GM23338 (cell line): ENCODE data around the gene PCDHGB3. TPM values are rescaled to one million over a fixed set of nuclear protein-coding genes. Genes with fewer than 3 reads are reported as not detected.

Experiments used
- ATAC-seq: fragments of 200-7000 bp; cut with Tn5 transposase; 3 replicates; pipeline ENCODE4 v1.9.1; 2020
- DNase-seq: peaks from one replicate; pipeline ENCODE4 v3.0.0-alpha.2; 2015; ENCODE audit warnings: low spot score
- H2AFZ ChIP-seq: fragments of 200-600 bp; sonication (generic); 2 replicates; pipeline ENCODE4 v1.8.0; 2016; ENCODE audit warnings: antibody characterized with exemption, mild to moderate bottlenecking, moderate library complexity
- H3F3A ChIP-seq: fragments of 200-600 bp; sonication (generic); replicated peaks from 2 replicates; pipeline ENCODE4 v1.8.0; 2017; ENCODE audit warnings: antibody characterized with exemption, mixed run types, low read depth
- H3K27ac ChIP-seq: fragments of 200-600 bp; sonication (generic); 2 replicates; pipeline ENCODE4 v1.6.1; 2016; ENCODE audit warnings: low read depth
- H3K27me3 ChIP-seq: fragments of 200-600 bp; sonication (generic); 2 replicates; pipeline ENCODE4 v1.8.0; 2016; ENCODE audit warnings: mild to moderate bottlenecking, mixed run types, moderate library complexity; ENCODE audit not compliant: insufficient read depth
- H3K36me3 ChIP-seq: fragments of 200-600 bp; sonication (generic); 2 replicates; pipeline ENCODE4 v1.8.0; 2016; ENCODE audit warnings: mild to moderate bottlenecking; ENCODE audit not compliant: insufficient read depth
- H3K4me1 ChIP-seq: fragments of 200-600 bp; sonication (generic); 2 replicates; pipeline ENCODE4 v1.8.0; 2016; ENCODE audit warnings: mild to moderate bottlenecking, moderate library complexity; ENCODE audit not compliant: insufficient read depth
- H3K4me2 ChIP-seq: fragments of 200-600 bp; sonication (generic); 2 replicates; pipeline ENCODE4 v1.7.1; 2017; ENCODE audit warnings: mixed run types
- H3K4me3 ChIP-seq: fragments of 200-600 bp; sonication (generic); 2 replicates; pipeline ENCODE4 v1.6.1; 2016; ENCODE audit warnings: mixed run types
- H3K79me2 ChIP-seq: fragments of 200-600 bp; sonication (generic); replicated peaks from 2 replicates; pipeline ENCODE4 v1.8.0; 2017; ENCODE audit warnings: mild to moderate bottlenecking; ENCODE audit not compliant: insufficient read depth
- H3K9me2 ChIP-seq: fragments of 200-600 bp; sonication (generic); 2 replicates; pipeline ENCODE4 v1.8.0; 2017; ENCODE audit not compliant: insufficient read depth
- H4K20me1 ChIP-seq: fragments of 200-600 bp; sonication (generic); replicated peaks from 2 replicates; pipeline ENCODE4 v1.8.0; 2017; ENCODE audit warnings: mild to moderate bottlenecking; ENCODE audit not compliant: insufficient read depth
- H3K27ac Mint-ChIP-seq: 2 replicates; pipeline ENCODE4 v1.8.0; 2020; ENCODE audit warnings: inconsistent platforms, mild to moderate bottlenecking, moderate library complexity, mixed read lengths
- H3K27me3 Mint-ChIP-seq: 3 replicates; pipeline ENCODE4 v1.8.0; 2022; ENCODE audit warnings: low read depth, mild to moderate bottlenecking, moderate library complexity, mixed read lengths, inconsistent platforms; ENCODE audit not compliant: insufficient read depth, poor library complexity
- H3K36me3 Mint-ChIP-seq: 3 replicates; pipeline ENCODE4 v1.8.0; 2021; ENCODE audit warnings: low read depth, mild to moderate bottlenecking, inconsistent platforms, moderate library complexity, mixed read lengths
- H3K4me1 Mint-ChIP-seq: 3 replicates; pipeline ENCODE4 v1.8.0; 2020; ENCODE audit warnings: mild to moderate bottlenecking, inconsistent platforms, mixed read lengths
- H3K4me3 Mint-ChIP-seq: 3 replicates; pipeline ENCODE4 v1.8.0; 2021; ENCODE audit warnings: moderate library complexity, mild to moderate bottlenecking, inconsistent platforms, mixed read lengths
- H3K9me3 Mint-ChIP-seq: 3 replicates; pipeline ENCODE4 v1.8.0; 2020; ENCODE audit warnings: moderate library complexity, mild to moderate bottlenecking, inconsistent platforms, mixed read lengths
- CREB1 ChIP-seq: fragments of 250-450 bp; sonication (Bioruptor Pico); IDR thresholded peaks from 2 replicates; pipeline ENCODE4 v1.5.0; 2020; ENCODE audit warnings: low read depth, mild to moderate bottlenecking, moderate library complexity
- JUNB ChIP-seq: IDR thresholded peaks from one replicate; pipeline ENCODE4 v1.6.1; 2016; ENCODE audit warnings: antibody characterized with exemption; ENCODE audit not compliant: unreplicated experiment
- POLR2AphosphoS5 ChIP-seq: IDR thresholded peaks from 2 replicates; pipeline ENCODE4 v1.6.1; 2016; ENCODE audit warnings: antibody characterized with exemption, low read depth
- ZNF331 ChIP-seq: fragments of 250-450 bp; sonication (Bioruptor Pico); IDR thresholded peaks from 2 replicates; pipeline ENCODE4 v1.5.0; 2020; ENCODE audit warnings: low read depth, mild to moderate bottlenecking, moderate library complexity
- polyA plus RNA-seq: library from polyadenylated mRNA; unstranded; fragments of >200 nt; fragmentation: Nextera tagmentation; extraction: Ambion mirVana; gene quantifications from 2 replicates; pipeline ENCODE4 v1.2.1, GENCODE V29; 2016
- total RNA-seq: library from RNA; depleted of rRNA; stranded (reverse); fragments of >200 nt; shearing (Covaris generic); gene quantifications from 2 replicates; pipeline ENCODE4 v1.2.3, GENCODE V29; 2014
- TF ChIP-seq, protein P1 (sequence below), 2 experiments: fragments of 200-600 bp in 1 of 2; sonication (generic) in 1 of 2; conservative IDR thresholded peaks; 2 replicates each; pipeline versions ENCODE4 v1.5.1 to v1.6.1; 2016 to 2017; ENCODE audit warnings: antibody characterized with exemption in 2 of 2, low read depth in 2 of 2, mild to moderate bottlenecking in 2 of 2, moderate library complexity in 1 of 2
- TF ChIP-seq, protein P2 (sequence below): fragments of 250-450 bp; sonication (Bioruptor Pico); IDR thresholded peaks from 2 replicates; pipeline ENCODE4 v1.5.0; 2020; ENCODE audit warnings: mild to moderate bottlenecking, moderate library complexity

The PCDHGB3 gene
- total and polyA plus RNA-seq, 2 experiments from 2014 or later, result 0.24 to 5.8 TPM

DNA sequence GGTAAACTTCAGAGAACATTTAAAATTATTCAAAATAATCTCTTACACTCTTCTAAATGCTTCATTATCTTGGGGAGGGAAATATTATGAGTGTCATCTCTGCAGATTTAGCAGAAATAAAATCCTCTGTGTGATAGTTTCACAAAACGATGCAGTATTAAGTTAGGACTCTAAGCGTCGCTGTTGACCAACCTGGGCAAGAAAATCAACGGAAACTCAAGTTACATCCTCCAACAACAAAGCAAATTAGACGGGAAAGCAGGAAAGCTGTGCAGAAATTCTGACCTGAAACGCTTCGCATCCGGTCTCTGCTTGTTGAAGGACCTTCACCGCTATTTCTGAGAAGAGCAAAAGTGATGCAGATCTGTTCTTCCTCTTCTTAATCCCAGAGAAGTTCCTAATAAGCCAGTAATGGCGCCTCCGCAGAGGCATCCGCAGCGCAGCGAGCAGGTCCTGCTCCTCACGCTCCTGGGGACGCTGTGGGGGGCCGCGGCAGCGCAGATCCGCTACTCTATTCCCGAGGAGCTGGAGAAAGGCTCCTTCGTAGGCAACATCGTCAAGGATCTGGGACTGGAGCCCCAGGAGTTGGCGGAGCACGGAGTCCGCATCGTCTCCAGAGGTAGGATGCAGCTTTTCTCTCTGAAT is 3.8 kb downstream of the PCDHGB3 start, which contains the start of gene PCDHGA6:
Gene PCDHGA6 (plus strand): TSS at position 219 of the 645 bp plus-strand sequence. CDS start 193 bp downstream, at position 412.
- DNase-seq (peak; percentile 44), ATAC-seq (no peak; the same call in 2 of the 3 replicates)
- H3K36me3 ChIP-seq, result no peaks in the 10 kb centered on the region
- Mint-ChIP-seq H3K27me3 (peaks cover 6% of the 10 kb centered on the region), H3K4me1 (peaks cover 2% of the 10 kb centered on the region; the same call in 1 of the 3 replicates), H3K36me3 (peaks cover 64% of the 10 kb centered on the region), H3K27ac (no peak within 1 kb of the TSS), H3K9me3 (peaks cover 71% of the 10 kb centered on the region), H3K4me3 (peak within 1 kb of the TSS; percentile 38; the same call in 2 of the 3 replicates)
- TF ChIP-seq, protein P1, sequence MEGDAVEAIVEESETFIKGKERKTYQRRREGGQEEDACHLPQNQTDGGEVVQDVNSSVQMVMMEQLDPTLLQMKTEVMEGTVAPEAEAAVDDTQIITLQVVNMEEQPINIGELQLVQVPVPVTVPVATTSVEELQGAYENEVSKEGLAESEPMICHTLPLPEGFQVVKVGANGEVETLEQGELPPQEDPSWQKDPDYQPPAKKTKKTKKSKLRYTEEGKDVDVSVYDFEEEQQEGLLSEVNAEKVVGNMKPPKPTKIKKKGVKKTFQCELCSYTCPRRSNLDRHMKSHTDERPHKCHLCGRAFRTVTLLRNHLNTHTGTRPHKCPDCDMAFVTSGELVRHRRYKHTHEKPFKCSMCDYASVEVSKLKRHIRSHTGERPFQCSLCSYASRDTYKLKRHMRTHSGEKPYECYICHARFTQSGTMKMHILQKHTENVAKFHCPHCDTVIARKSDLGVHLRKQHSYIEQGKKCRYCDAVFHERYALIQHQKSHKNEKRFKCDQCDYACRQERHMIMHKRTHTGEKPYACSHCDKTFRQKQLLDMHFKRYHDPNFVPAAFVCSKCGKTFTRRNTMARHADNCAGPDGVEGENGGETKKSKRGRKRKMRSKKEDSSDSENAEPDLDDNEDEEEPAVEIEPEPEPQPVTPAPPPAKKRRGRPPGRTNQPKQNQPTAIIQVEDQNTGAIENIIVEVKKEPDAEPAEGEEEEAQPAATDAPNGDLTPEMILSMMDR (conservative IDR thresholded peaks at IDR 0.05; ENCODE audit: low read depth in 2 of 2), result peak; percentile 43 to 47
- TF ChIP-seq POLR2AphosphoS5 (no peak), JUNB (no peak)
- no peaks in the 10 kb centered on the region for H3F3A ChIP-seq
- no peaks in the 10 kb centered on the region for H3K9me2 ChIP-seq
- H3K79me2 ChIP-seq, result no peaks in the 10 kb centered on the region
- no peak within 1 kb of the TSS for H2AFZ ChIP-seq
- no peaks in the 10 kb centered on the region for H4K20me1 ChIP-seq
- H3K4me2 ChIP-seq, result 0 out of 2 replicates have a peak within 1 kb of the TSS, but pooled peaks have one; percentile 8
- H3K27me3 ChIP-seq, result no peaks in the 10 kb centered on the region
- no peak within 1 kb of the TSS for H3K4me3 ChIP-seq
- H3K4me1 ChIP-seq, result no peaks in the 10 kb centered on the region
- no peak within 1 kb of the TSS for H3K27ac ChIP-seq

DNA sequence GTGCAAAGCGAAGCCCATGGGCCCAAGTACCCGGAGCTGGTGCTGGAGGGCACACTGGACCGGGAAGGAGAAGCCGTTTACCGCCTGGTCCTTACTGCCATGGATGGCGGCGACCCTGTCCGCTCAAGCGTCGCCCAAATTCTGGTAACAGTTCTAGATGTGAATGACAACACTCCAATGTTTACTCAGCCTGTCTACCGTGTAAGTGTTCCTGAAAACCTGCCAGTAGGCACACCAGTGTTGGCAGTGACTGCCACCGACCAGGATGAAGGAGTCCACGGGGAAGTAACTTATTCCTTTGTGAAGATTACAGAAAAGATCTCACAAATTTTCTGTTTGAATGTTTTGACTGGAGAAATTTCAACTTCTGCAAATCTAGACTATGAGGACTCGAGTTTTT is 4.6 kb downstream of the PCDHGB3 start:
- Mint-ChIP-seq H3K4me1 (peaks cover 2% of the 10 kb centered on the region; the same call in 1 of the 3 replicates), H3K36me3 (peaks cover 64% of the 10 kb centered on the region), H3K27ac (no peak overlapping the region), H3K27me3 (peaks cover 6% of the 10 kb centered on the region), H3K9me3 (peaks cover 71% of the 10 kb centered on the region), H3K4me3 (no peak overlapping the region)
- no peak overlapping the region for H3K27ac ChIP-seq
- H3K4me1 ChIP-seq, result no peaks in the 10 kb centered on the region
- no peaks in the 10 kb centered on the region for H4K20me1 ChIP-seq
- no peak for ATAC-seq
- no peaks in the 10 kb centered on the region for H3F3A ChIP-seq
- no peak overlapping the region for H2AFZ ChIP-seq
- H3K4me2 ChIP-seq, result no peak overlapping the region
- TF ChIP-seq CREB1 (CRISPR knock-in tag), result no peak
- TF ChIP-seq, protein P1 (conservative IDR thresholded peaks at IDR 0.05; ENCODE audit: low read depth in 2 of 2), result no peak
- no peak for TF ChIP-seq ZNF331 (CRISPR knock-in tag)
- TF ChIP-seq, protein P2, sequence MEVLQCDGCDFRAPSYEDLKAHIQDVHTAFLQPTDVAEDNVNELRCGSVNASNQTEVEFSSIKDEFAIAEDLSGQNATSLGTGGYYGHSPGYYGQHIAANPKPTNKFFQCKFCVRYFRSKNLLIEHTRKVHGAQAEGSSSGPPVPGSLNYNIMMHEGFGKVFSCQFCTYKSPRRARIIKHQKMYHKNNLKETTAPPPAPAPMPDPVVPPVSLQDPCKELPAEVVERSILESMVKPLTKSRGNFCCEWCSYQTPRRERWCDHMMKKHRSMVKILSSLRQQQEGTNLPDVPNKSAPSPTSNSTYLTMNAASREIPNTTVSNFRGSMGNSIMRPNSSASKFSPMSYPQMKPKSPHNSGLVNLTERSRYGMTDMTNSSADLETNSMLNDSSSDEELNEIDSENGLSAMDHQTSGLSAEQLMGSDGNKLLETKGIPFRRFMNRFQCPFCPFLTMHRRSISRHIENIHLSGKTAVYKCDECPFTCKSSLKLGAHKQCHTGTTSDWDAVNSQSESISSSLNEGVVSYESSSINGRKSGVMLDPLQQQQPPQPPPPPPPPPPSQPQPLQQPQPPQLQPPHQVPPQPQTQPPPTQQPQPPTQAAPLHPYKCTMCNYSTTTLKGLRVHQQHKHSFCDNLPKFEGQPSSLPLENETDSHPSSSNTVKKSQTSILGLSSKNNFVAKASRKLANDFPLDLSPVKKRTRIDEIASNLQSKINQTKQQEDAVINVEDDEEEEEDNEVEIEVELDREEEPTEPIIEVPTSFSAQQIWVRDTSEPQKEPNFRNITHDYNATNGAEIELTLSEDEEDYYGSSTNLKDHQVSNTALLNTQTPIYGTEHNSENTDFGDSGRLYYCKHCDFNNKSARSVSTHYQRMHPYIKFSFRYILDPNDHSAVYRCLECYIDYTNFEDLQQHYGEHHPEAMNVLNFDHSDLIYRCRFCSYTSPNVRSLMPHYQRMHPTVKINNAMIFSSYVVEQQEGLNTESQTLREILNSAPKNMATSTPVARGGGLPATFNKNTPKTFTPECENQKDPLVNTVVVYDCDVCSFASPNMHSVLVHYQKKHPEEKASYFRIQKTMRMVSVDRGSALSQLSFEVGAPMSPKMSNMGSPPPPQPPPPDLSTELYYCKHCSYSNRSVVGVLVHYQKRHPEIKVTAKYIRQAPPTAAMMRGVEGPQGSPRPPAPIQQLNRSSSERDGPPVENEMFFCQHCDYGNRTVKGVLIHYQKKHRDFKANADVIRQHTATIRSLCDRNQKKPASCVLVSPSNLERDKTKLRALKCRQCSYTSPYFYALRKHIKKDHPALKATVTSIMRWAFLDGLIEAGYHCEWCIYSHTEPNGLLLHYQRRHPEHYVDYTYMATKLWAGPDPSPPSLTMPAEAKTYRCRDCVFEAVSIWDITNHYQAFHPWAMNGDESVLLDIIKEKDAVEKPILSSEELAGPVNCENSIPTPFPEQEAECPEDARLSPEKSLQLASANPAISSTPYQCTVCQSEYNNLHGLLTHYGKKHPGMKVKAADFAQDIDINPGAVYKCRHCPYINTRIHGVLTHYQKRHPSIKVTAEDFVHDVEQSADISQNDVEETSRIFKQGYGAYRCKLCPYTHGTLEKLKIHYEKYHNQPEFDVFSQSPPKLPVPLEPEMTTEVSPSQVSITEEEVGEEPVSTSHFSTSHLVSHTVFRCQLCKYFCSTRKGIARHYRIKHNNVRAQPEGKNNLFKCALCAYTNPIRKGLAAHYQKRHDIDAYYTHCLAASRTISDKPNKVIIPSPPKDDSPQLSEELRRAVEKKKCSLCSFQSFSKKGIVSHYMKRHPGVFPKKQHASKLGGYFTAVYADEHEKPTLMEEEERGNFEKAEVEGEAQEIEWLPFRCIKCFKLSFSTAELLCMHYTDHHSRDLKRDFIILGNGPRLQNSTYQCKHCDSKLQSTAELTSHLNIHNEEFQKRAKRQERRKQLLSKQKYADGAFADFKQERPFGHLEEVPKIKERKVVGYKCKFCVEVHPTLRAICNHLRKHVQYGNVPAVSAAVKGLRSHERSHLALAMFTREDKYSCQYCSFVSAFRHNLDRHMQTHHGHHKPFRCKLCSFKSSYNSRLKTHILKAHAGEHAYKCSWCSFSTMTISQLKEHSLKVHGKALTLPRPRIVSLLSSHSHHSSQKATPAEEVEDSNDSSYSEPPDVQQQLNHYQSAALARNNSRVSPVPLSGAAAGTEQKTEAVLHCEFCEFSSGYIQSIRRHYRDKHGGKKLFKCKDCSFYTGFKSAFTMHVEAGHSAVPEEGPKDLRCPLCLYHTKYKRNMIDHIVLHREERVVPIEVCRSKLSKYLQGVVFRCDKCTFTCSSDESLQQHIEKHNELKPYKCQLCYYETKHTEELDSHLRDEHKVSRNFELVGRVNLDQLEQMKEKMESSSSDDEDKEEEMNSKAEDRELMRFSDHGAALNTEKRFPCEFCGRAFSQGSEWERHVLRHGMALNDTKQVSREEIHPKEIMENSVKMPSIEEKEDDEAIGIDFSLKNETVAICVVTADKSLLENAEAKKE (CRISPR knock-in tag), result no peak
- no peak for TF ChIP-seq JUNB
- no peaks in the 10 kb centered on the region for H3K36me3 ChIP-seq
- H3K4me3 ChIP-seq, result no peak overlapping the region
- no peak for DNase-seq
- no peaks in the 10 kb centered on the region for H3K9me2 ChIP-seq
- H3K27me3 ChIP-seq, result no peaks in the 10 kb centered on the region
- no peaks in the 10 kb centered on the region for H3K79me2 ChIP-seq
